Stimulated activated CD8-positive, alpha-beta memory T cell treated with anti-CD3 and anti-CD28 coated beads, Interleukin-2, amount 100 ng/mL, for 48 hours (primary cell): ENCODE results near the gene MORC4.
"Not testable (repeated sequence)": the region's sequence is repeated elsewhere in the genome, so short reads cannot be mapped to it uniquely, and the experiment has no call there.

Source experiments
- DNase-seq, 2 donors: peaks; one replicate each; pipeline ENCODE4 v3.0.0-alpha.2; 2020; ENCODE audit warnings: low read depth in 2 of 2

MORC4 gene

DNA sequence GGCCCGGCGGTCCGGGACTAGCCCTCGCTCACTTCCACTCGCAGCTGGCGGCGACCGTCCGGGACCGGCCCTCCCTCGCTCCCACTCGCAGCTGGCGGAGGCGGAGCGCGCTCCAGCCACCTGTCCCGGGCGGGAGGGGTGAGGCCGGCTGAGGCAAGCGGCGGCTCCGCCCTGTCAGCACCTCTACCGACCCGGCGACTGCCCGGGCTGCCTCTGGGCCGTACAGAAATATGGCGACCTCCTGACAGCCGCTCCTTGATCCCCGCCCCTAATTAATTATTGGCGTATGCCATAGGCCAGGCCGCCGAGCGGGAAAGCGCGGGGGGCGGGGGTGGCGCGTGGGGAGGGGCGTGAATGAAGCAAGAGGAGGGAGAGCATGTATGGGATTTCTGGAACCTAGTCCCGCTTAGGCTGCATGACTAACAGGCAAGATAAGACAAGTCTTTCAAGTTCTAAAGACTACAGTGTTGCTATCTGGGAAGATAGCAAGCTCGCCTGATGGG lies at the start of gene MORC4:
TSS of gene MORC4 (minus strand) at position 200 of the 503 bp plus-strand sequence. CDS start 243 bp downstream, outside the sequence.
- DNase-seq: peak; percentile 42 to 50

DNA sequence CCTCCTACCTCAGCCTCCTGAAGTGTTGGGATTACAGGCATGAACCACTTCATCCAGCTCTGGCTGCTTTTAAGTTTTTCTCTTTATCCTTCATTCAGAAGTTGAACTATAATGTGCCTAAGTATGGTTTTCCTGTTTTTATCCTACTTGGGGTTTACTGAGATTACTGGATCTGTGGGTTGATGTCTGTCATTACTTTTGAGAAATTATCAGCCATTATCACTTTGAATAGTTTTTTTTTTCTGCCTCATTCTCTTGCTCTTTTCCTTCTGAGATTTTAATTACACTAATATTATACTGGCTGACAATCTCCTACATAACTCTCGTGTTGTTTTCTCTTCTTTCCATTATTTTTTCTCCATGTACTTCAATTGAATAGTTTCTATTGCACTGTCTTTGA lies 47.6 kb upstream of the MORC4 start:
- DNase-seq: no peak

DNA sequence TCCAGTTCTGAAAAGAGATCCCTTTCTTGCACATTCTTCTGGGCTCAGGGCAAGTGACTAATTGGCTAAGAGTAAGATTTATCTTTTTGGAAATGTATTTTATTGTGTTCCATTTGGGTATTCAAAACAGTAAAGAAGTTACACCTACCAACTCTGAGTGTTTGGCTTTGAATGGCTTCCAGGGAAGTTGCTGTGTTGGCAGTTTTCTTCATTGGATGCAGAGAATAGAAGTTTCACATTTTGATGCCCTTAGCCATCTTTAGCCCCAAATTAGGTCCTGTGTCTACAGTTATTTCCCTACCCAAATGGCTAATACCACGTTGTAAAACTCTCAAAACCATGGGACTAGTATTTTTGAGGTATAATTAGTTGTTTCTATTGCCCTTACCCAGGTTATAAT lies 29.7 kb upstream of the MORC4 start:
- DNase-seq: no peak

DNA sequence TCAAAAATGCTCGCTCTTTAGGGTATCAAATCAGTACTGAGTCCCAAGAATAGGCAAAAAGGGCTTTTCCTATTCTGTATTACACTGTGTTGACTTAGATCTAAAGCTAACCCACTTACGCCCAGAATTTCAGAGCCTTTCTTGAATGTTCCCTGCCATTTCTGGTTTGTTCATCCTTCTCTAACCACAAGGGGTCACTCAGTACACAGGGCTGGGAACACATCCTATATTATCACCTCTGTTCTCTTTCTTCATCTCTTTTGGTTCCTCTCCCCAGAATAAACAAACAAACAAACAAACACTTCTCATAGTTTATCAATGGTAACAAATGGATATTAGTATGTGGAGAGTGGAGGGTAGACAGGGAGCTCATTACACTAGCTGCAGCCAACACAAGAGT lies 25.5 kb upstream of the MORC4 start:
- no peak for DNase-seq

DNA sequence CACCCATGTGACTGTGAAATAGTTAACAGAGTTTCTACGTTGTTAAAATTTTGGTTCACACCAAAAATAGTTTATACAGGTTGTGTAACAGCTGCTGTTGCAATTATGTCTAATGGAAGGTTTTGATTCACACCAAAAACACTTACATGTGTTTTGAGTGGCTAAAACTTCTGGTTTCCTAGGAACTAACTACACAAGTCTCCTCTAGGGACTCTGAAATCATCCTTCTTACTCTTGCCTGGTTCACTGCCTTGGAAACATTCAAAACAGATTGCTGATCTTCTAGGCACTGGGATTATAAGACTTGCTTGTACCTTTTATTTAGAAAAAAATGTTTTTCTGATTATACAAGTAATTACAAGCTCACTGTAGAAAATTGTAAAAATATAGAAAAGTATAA lies 14.9 kb upstream of the MORC4 start:
- no peak for DNase-seq

DNA sequence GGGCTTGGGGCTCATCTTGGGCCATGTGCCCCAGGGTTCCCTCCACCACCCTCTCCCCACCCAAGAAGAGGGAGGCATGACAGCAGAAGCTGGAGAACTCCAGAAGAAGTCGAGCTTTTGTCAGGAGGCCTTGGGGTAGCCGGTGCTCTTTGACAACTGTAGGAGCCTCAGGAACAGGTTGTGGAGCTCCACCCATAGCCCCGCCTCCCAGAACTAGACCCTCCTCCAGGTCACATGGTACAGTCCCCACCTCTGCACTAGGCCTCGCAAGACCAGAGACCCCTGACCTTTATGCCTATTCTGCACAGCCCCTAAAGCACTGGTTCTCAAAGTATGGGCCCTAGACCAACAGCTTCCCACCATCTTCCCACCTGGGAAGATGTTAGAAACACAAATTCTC lies 8.0 kb upstream of the MORC4 start:
- no peak for DNase-seq

DNA sequence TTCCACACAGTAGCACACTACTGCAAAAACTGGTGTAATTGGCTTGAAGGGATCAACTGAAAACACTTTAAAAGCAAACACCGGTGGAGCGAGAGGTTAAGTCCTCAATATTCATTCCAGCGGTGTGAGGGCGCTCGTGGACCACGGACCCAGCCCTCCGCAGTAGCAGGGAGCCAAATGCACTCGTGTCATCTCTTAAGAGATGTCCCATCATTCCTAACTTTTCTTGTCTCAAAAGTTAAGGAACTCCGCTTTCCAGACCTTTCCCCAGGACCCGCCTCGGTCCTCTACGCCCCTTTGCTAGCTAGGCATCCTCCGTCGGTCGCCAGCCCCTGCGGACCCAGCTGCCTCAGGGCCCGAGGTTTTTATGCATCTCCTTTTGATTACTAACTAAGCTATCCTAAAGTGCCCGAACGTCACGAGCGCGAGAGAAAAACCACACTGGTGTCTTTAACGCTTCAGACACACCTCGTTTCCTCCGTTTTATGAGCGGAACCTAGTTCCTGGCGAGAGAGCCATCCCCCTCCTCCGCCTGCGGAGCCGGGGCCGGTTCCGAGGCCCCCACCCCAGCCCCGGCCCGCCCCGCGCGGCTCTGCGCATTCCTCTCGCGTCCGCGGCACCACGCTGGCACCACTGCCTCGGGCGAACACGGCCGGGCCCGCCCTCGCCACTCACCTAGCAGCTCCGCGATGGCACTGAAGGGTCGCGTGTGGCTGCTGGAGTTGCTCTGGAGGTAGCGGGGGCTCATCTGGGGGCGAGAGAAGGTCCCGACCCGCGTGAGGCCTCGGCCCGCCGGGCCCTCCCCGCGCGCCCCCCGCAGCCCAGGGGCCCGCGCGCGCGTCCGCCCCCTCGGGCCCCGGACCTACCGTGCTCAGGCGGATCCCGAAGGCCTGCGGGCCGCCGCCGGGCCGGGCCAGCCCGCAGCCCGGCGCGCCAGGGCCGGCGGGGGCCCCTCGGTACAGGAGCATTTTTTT lies 723 bp downstream of the MORC4 start:
- peak in 1 of 2 donors; percentile 12 for DNase-seq

DNA sequence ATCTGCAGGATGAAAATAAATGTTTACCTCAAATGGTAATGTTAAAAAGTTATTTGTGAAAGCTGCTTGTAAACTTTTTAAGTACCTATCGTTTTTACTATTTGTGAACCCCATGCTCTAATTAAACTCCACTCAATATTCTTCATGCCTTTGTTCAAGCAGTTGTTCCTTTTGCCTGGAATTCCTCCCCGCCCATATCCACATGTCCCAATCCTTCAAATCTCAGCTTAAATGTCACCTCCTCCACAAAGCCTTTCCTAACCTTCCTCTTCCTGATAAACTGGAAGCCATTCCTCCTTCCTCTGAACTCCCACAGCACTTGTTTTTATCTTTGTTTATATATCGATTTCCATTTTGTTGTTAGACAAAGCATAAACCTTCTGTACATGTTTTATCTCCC lies 2.4 kb downstream of the MORC4 start:
- no peak for DNase-seq

DNA sequence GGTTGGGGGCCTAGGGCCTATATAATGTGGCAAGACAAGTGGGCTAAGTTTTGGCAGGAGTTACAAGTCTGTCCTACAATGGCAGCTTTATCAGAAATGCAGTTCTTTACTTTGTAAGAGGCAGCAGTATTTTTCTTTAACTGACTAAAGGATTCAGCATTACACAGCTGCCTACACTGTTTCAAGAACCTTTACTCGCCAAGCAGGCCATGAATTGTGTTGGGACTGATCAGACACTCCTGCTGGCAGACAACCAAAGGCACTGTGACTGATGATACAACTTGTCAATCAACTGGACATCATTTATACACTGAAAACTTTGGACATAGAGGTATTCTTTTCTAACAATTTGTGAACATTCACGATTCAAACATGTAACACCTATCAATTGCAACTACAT lies 4.3 kb downstream of the MORC4 start:
- no peak for DNase-seq

DNA sequence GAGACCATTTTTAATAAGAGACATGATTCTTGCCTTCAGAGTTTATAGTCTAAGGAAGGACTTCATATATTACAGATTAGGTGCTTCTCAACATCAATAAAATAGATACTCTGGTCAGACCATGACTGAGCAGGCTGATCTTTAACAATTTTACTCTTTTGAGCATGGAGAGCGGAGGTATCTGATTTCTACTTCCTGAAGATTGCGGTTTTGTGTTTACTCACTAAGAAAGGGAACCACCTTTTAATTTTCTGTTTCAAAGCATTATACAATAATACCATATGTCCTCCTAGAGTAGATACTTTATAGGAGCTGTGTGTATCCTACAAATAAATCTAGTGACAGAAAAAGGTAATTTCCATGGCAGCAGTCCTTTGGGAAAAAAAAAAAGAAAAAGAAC lies 12.5 kb downstream of the MORC4 start:
- DNase-seq: no peak

DNA sequence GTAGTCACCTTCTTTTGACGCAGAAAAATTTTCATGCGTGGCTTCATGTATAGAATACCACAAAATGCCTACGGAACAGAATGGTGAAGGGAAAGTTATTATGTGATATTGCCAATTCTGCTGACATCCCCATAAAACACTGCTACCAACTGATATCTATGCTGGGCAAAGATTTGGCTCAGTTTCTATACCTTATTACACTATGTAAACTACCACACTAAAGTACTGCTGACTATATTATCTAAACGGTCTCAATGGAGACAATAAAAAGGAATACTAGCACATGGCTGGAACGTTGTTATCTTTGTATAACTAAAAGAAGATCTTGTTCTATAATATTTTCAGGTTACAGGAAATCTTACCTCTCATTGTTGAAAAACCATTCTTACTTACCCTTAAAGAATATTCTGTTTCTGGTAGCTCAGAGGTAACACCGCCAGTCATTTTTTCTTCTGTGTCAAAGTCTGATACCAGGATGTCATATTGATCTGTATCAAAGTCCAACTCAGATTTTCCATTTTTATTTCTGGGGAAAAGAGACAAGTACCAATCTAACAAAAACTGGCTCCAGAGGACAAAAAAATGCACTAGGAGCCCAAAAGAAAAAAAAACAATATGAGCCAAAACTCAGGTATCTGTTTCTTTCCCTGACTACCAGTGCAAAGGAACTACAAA lies 18.9 kb downstream of the MORC4 start:
- no peak for DNase-seq

DNA sequence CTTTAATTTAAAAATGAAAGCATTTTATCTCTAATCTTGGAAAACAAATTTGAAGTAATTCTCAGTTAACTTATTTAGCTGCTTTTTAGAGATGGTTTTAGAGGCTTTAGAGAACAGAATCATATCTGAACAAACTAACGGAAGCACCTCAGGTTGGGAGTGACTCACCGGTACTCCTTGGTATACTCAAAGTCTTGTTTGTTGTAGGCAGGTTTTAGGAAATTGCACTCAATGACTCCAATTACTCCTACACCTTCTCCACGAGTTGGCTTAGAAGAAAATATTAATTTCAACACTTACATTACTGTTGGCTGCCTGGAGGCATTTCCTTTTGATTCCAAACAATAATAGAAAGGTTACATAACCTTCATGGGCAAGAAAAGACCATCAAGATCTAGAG lies 23.6 kb downstream of the MORC4 start:
- DNase-seq: no peak

DNA sequence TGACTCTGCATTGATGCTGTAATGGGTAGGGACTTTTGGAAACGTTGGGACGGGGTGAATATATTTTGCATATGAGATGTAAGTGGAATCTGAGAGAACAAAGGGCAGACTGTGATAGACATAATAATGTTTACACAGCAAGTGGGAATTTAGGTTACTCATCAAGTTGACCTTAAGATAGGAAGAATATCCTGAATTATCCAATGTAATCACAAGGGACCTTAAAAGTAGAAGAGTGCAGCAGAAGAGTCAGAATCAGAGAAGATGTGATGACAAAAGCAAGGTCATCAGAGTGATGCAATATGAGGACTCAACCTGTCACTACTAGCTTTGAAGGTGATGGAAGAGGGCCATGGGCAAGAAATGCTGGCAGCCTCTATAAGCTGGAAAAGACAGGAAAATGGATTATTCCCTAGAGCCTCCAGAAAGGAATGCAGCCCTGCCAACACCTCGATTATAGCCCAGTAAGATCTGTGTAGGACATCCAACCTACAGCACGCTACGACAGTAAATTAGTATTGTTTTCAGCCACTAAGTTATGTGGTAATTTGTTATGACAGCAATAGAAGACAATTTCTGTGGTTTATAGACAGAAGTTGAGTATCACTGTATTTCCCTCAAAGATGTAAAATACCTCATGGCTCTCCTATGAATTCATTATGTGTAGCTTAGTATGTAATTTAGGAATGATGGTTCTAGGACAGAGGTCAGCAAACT lies 26.4 kb downstream of the MORC4 start:
- no peak for DNase-seq

DNA sequence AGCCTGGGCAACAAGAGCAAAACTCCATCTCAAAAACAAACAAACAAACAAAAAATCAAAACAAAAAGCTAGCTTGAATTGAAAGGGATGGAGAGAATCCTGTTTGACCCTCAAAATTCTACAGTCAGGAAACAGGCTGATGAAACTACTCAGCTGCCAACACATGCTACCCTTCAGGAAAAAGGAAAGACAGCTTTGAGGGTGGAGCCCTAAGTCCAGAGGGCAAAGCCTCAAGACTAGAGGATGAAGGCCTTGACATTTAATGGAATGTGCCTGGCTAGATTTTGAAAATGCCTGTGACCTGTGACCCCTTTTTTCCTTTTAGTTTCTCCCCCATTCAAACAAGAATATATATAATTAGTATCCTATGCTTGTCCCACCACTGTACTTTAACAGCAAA lies 27.1 kb downstream of the MORC4 start:
- no peak for DNase-seq

DNA sequence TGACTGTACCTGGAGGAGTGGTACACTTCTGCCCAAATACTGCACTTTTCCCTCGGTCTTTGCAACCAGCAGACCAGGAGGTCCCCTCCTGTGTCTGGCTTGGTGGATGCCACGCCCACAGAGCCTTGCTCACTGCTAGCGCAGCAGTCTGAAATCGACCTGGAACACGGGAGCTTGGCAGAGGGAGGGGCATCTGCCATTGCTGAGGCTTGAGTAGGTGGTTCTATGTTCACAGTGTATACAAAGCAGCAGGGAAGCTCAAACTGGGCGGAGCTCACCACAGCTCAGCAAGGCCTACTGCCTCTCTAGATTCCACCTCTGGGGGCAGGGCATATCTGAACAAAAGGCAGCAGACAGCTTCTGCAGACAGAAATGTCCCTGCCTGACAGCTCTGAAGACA lies 33.5 kb downstream of the MORC4 start:
- DNase-seq: not testable (repeated sequence)

DNA sequence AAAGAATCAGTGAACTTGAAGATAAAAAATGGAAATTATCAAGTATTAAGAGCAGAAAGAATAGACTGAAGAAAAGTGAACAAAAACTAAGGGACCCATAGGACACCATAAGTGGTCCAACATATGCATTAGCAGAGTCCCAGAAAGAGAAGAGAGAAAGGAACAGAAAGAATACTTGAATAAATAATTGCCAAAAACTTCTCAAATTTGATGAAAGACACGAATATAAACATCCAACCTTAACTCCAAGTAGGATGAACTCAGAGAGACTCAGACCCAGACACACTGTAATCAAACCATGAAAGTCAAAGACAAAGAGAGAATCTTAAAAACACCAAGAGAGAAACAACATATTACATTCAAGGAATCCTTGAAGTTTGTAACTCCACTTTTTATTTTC lies 35.7 kb downstream of the MORC4 start:
- DNase-seq: no peak

DNA sequence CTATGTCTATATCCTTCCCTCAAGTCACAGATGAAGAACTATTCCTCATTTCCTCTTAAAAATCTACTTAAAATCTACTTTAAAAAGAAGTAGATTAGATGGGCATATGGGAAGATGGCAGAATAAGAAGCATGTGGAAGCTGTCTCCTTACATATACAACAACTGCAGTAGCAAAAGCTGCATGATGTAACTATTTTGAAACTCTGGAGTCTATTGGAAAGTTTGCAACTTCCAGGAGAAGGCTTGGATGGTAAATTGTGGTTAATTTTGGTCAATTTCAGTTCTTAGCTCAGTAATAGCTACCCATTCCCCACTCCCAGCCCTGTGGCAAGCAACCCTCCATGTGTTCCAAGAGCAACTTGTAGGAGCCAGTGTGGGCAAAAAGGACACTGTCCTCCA lies 36.9 kb downstream of the MORC4 start:
- no peak for DNase-seq

DNA sequence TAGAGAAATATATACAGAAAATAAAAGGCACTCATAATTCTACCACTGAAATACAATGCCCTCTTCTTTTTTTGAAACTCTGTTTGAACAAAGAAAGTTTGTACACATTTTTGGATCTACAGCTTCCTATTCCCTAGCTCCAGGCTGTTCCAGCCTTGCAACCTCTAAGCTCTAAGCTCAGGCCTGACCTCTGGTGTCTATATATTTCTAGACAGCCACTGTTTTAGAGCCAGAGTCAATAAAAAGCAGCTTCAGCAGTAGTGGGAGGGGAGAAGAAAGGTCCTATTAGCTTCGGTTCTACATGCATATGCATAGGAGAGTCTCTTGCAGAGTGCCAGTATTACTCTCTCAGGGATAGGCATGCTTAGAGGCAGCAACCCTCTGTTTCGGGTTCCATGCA lies 40.1 kb downstream of the MORC4 start:
- no peak for DNase-seq

DNA sequence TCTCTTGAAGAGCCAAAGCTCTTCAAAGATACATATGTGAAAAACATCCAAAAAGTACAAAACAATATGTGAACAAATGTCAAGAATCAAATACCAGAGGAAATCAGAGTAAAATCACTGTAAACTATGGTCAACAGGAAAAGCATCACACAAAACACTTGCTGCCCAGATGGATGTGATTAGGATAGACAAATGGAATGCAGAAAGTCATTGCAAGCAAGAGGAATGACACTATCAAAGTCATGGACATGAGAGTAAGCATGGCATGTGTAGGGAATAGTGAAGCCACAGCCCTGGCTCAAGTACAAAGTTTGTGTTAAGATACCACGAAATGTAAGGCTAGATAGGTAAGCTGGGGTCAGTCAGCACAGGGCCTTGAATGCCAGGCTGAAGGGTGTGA lies 42.2 kb downstream of the MORC4 start:
- no peak for DNase-seq

DNA sequence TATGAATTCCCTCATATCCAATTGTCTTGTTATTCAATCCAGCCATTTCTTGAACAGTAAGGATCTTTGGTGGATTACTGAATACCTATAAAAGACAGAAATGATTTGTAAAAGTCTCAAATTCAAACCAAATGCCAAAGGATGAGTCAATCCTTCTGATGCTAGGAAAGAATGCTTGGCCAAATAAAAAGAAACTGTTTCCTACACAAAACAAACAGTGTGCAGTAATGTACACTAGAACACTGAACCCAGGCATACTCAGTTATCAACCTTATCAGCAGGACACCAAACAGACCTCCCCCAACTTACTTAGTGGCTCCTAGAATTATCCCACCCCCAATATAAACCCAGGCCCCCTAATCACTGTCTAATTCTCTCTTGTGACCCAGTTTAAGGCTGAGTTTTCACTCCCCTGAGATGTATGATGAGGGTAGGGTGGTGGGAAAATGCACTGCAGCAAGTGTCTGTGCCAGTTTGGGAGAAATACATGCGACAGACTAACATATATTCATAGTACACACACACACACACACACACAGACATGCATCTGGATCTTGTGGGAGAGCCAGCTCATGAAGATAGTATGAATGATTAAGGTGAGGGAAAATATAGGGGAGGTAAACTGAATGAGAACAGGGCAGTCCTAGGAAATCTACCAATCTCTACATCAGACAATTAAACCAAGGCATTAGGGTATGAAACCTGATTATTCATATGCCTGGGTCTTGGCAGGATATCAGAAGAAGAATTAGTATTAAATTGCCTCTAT lies 44.8 kb downstream of the MORC4 start:
- DNase-seq: no peak

DNA sequence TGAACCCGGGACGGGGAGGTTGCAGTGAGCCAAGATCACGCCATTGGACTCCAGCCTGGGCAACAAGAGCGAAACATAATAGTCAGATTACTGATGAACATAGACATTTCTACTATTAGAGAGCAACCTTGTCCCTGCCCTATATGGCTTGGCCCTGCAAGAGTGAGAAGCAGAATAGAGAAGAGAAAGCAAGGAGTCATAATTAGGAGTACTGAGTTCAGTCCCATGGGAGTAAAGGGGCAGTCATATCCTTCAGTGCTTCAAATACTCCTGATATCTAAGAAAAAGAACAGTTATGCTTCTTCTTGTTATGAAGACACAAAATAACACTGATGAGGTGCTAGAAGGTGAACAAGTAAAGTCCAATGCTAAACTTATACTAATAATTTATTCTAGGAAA lies 46.0 kb downstream of the MORC4 start:
- DNase-seq: no peak

DNA sequence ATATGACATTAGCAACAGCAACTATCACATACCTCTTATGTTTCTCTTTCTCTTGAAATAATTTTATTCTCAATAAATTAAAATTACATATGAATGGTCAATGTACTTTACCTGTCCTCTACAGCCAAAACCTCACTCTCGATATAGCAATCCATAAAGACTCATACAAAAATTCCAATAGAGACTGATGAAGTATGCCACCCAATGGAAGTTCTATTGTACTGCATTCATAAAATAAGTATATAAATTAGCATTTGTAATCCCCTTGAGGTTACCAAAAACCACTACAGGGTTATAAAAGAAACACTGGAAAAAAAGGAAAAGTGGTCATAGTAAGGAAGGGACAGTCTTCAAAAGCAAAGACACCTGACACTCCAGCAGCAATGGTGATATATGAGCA lies 47.0 kb downstream of the MORC4 start:
- DNase-seq: no peak
